Measurements from ENCODE around the gene GPR15. TPM values are rescaled to one million over a fixed set of nuclear protein-coding genes. Genes with fewer than 3 reads are reported as not detected.
"Not testable (repeated sequence)": the region's sequence is repeated elsewhere in the genome, so short reads cannot be mapped to it uniquely, and the experiment has no call there.

Gene GPR15
- total RNA-seq, 1 donor from 2014 or later, result not detected

- no peak for DNase-seq (ENCODE audit: extremely low read depth, low read depth, low spot score)
Observed at GRCh38 chr3:98556164-98557130, 24.7 kb downstream of the GPR15 start.

DNA sequence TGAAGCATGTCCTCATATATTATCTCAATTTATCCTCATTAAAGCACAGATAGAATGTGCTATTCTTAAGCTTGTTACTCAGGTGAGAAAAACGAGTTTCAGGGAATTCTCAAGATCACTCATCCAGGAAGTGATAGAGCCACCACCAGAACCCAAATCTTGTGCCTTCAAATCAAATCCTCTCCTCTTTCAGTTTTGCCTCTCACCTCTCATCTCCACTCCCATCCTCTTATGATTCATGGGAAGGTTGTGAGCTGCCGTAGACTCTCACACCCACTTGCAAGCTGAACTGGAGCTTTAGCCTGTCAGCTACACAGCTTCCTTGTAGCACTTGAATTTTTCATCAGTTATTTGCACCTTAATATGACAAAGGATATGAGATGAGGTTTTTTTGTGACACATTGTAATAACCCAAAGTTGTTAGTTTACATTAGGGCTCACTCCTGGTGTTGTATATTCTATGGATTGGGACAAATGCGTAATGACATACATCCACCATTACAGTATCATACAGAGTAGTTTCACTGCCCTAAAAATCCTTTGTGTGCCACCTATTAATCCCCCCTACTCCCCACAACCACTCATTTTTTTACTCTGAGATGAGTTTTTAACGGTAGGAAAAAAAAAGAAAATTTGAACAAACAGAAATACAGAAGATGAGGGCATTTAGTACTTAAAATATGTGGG lies 25.7 kb downstream of the GPR15 start:
- DNase-seq (ENCODE audit: extremely low read depth, low read depth, low spot score), result no peak

- DNase-seq (ENCODE audit: extremely low read depth, low read depth, low spot score), result no peak
Observed at GRCh38 chr3:98558100-98558827, 26.5 kb downstream of the GPR15 start.

- DNase-seq (ENCODE audit: extremely low read depth, low read depth, low spot score), result not testable (repeated sequence)
Observed at GRCh38 chr3:98559769-98560168, 28.0 kb downstream of the GPR15 start.

GRCh38 chr3:98560911-98561310 lies 29.1 kb downstream of the GPR15 start:
- DNase-seq (ENCODE audit: extremely low read depth, low read depth, low spot score), result no peak

DNA sequence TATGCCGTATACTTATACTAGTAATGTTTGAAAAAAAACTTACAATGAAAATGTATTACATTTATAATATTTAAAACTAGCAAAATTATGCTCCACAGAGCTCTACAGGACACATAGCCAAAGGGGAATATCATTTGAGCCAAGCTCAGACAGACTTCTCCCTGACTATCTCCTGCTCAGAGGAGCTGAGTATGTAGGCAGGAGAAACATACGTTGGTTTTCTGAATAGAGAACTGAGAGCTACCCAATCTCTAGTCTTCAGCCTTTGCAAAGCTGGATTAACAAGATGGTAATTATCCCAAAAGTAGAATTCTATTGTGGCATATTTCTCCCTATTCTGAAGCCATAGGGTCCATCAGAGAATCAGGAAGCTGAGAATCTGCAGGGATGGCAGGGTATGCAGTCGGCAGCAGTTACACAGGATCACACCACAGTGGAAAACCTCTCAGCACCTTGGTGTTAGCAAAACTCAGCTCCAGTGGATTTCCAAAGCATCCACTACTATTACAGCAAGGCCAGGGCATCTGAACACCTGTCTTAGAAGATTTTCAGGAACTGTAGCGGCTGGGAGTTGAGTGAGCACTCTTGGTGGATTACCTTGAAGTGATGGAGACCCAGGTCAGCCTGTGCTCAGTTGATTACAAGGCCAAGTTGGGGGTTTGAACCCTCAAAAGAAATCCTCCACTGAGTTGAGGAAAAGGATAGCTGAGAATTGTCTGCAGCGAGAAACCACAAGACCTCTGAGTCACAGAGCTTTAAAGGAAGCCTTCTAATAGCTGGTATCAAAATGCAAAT lies 30.1 kb downstream of the GPR15 start:
- DNase-seq (ENCODE audit: extremely low read depth, low read depth, low spot score), result no peak

DNA sequence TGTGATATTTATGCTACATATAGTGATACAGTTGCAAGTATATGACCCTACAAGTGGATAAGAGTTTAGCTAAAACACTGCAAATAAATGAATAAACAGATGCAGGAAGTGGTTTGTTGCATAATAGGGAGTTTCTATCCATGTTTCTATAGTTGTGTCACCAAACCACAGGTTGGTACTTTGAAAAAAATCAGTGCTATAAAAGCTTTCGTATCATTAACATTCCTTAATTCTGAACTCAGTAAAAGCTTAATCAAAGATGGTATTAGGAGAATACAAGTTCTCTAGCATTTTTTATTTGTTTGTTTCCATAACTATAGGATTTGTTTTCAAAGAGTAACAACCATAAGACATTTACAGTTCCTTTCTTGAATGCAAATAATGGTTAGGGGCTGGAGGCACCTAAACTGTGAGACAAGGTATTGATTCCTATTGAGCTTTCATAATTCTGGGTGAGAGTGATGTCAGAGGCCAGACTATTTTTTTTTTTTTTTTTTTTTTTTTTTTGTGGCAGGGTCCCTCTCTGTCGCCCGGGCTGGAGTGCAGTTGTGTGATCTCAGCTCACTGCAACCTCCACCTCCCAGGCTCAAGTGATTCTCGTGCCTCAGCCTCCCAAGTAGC lies 32.0 kb downstream of the GPR15 start:
- no peak for DNase-seq (ENCODE audit: extremely low read depth, low read depth, low spot score)

DNA sequence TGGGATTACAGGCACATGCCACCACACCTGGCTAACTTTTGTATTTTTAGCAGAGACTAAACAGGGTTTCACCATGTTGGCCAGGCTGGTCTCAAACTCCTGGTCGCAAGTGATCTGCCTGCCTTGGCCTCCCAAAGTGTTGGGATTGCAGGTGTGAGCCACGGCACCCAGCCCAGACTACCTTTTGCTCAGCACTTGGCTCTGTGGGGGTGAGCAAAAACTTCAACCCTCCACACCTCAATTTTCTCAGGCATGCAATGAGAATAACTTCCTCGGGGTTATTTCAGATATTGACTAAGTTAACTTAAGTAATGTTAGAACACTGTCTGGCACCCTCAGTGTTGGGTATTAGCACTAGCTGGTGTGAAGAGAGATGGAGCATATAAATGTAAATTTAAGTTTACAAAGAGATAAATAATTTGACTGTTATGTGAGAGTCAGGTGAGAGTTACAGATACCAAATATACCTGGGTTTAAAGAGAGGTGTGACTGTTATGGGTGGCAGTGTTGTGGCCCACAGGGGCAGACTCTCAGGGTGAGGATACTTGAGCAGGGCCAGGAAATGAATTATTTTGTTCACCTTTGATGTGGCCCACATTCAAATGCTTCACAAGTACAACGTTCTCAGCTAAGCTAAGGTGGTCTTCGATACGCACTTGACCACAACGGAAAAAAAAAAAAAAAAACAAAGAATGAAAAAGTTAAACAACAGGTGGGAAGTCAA lies 32.7 kb downstream of the GPR15 start:
- no peak for DNase-seq (ENCODE audit: extremely low read depth, low read depth, low spot score)

DNA sequence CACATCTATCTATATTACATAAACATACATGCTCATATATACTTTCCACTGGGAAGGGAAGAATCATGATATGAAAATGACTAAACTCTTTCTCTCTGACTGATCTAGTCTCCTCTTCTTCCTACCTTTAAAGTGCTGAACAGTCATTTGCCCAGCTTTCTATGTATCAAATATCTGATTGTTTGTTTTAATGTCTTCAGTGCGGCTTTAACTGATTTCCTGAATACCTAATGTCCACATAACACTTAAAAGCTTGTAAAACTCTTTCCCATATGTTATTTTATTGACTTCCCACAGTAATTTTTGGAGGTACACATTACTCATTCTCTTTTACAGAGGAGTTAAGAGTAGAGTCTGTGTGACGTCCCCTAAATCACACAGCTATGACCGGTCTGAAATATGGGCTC lies 33.5 kb downstream of the GPR15 start:
- no peak for DNase-seq (ENCODE audit: extremely low read depth, low read depth, low spot score)

GRCh38 chr3:98565843-98566242 lies 34.1 kb downstream of the GPR15 start:
- DNase-seq (ENCODE audit: extremely low read depth, low read depth, low spot score), result no peak

GRCh38 chr3:98567666-98568270 lies 36.0 kb downstream of the GPR15 start:
- no peak for DNase-seq (ENCODE audit: extremely low read depth, low read depth, low spot score)

DNA sequence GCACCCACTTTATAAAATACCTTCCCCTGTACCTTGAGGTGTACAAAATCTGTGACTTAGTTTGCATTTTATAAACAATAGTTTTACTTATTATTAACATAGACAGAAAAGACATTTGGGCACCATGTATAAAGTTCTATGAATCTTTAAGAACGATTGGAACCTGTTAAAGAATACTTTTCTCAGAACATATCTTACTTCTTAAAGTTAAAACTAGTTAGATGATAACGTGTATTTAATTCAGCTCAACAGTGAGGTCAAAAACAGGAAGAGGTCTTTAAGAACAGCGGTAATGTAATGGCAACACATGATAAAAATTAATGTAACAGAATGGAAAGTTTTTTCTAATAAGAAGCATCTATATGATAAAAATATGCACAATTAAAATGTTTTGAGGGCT lies 36.6 kb downstream of the GPR15 start:
- no peak for DNase-seq (ENCODE audit: extremely low read depth, low read depth, low spot score)

DNA sequence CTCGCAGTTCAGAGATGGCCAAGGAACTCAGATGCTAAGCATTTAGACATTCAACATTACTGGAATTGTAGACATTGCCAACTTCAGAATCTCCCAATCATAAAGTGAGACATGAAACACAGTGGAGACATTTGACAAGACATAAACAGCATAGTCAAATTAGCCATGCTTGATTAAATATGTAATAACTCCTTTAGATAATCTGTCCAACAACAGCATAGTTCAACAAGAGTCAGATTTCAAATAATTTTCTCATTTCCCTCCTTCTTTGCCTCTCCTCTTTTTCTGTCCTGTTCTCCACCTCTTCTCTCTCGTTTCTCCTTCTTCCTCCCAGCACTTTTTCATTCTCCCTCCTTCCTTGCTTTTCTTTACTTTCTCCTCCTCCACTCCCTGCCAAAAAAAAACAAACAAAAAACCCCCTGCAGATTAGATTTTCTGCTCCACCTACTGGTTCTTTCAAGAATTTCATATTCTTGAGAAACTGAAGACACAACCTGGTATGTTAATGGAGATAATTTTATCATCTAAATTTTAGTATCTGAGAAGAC lies 41.5 kb downstream of the GPR15 start:
- no peak for DNase-seq (ENCODE audit: extremely low read depth, low read depth, low spot score)

DNA sequence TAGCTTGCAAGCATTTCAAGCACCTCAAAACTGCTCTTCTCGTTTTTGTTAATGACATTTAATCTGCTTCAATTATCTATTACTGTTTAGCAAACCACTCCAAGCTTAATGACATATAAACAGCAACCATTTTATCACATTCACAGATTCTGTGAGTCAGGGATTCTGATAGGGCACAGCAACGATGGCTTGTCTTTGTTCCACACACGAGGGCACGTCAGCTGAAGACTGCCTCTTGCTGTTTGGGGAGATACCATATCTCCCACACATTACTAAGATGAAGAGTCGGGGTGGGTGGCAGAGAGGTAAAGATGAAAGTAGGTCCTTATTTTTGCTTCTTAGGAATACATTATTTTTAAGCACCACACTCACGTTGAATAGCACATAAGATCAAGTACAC lies 42.4 kb downstream of the GPR15 start:
- no peak for DNase-seq (ENCODE audit: extremely low read depth, low read depth, low spot score)

GRCh38 chr3:98577178-98577895 lies 45.6 kb downstream of the GPR15 start:
- DNase-seq (ENCODE audit: extremely low read depth, low read depth, low spot score), result no peak

DNA sequence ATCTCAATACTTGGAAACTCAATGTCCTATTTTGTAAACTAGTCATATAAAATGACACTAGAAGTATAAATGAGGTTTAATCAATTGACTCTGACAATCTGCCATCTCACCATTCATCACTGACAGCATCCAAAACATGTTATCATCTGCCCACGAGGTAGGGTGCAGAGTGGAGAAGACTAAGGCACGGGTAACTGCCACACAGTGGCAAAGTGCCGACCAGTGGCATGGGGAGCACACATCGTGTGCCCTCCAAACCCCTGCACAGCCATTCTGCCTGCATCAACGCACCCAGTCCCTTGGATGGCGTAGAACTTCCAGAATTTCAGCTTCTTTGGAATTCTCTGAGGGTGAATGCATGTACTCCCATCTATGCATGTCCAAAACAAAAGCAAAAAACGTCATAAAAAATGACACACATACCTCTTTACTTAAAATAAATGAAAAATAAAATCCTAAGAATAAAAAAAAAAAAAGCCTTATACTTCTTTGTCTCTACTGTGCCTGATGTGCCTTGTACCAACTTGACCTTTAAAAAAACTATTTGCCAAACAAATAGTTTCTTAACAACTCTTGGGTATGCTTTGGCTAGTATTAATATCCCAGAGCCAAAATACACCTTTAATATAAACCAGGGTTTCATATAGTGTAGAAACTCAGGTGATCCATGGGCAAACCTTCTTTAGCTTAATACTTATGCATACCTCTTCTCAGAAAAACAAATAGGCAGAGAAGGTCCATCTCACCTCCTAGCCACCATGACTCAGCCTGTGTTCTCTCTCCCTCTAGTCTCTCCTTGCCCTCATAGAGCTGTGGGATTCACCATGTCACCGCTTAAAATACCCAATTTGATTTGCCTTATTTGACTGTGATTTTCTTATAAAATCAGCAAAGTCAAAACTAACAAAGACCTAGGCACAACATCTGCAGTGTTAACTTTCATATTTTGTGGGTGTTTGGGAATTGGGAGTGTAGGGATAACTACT lies 48.9 kb downstream of the GPR15 start:
- DNase-seq (ENCODE audit: extremely low read depth, low read depth, low spot score), result no peak

GRCh38 chr3:98581474-98581873 lies 49.7 kb downstream of the GPR15 start:
- no peak for DNase-seq (ENCODE audit: extremely low read depth, low read depth, low spot score)
